Stimulated activated naive CD4-positive, alpha-beta T cell (primary cell): ENCODE measurements around the gene SPATA21.

ENCODE experiments used
- DNase-seq, 6 experiments: peaks; one replicate each; lab custom pipeline; 2025; lab: John Stamatoyannopoulos, UW

Gene SPATA21

DNA sequence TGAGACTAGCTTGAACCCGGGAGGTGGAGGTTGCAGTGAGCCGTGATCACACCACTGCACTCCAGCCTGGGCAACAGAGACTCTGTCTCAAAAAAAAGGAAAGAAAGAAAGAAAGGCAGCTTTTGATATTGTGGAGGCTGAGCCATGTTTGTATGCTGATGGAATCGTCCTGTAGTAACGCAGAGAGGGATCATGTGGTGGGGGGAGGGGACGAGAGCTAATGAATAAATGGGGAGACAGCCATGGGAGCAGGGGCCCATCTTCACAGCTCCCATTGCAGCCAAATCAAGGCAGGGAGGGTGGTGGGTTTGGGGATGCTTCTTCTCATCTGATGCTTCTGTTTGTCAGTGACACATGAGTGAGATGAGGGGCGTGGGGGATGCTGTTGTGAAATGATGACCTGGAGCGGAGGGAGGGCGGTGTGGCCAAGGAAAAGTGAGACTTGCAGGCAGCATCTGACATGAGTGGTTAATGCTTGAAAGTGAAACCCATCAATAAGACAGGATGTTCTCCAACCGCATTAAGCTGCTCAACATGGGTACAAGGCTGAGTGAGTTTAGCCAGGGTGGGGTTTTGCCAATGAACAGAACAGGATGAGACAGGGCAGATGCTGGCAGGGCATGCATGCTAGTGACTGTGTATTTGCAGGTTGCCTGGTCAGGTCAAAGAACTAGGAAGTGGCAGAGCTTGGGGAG, 16.7 kb downstream of the SPATA21 start:
- peak in 3 of 6 experiments; percentile 52 to 65 (median 56) for DNase-seq

GRCh38 chr1:16418823-16419425, 18.3 kb downstream of the SPATA21 start:
- DNase-seq = no peak

- DNase-seq = no peak
Measured at GRCh38 chr1:16413191-16413590, 24.0 kb downstream of the SPATA21 start.

- DNase-seq = no peak
Measured at GRCh38 chr1:16410803-16411202, 26.4 kb downstream of the SPATA21 start.

- no peak for DNase-seq
Measured at GRCh38 chr1:16409536-16410152, 27.6 kb downstream of the SPATA21 start.

DNA sequence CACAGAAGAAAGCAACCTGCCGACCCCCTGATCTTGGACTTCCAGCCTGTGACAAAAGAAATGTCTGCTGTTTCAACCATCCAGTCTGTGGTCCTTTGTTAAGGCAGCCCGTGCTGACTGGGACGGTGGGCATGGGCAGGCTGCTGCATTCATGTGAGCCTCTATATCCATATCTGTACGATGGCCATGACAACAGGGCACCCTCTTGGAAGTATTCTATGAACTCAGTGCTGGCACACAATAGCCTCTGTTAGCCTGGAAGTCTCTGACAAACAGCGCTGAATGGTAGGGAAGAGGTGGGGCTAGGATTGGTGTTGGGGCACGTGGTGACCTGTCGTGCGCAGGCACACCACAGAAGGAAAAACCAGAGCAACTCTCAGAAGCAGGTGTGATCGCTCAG, 30.4 kb downstream of the SPATA21 start:
- DNase-seq = no peak

DNA sequence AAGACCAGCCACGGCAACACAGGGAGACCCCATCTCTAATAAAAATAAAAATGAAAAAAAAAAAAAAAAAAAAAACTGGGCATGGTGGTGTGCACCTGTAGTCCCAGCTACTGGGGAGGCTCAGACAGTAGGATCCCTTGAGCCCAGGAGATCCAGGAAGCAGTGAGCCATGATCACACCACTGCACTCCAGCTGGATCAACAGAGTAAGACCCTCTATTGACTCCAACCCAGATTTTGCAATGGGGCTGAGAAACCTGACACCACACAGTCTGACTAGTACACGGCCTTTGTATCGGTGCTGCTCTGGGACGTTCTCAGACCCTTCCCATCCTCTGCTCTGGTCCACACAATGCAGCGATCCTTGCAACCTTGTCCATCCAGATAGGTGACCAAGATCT, 31.8 kb downstream of the SPATA21 start:
- no peak for DNase-seq

DNA sequence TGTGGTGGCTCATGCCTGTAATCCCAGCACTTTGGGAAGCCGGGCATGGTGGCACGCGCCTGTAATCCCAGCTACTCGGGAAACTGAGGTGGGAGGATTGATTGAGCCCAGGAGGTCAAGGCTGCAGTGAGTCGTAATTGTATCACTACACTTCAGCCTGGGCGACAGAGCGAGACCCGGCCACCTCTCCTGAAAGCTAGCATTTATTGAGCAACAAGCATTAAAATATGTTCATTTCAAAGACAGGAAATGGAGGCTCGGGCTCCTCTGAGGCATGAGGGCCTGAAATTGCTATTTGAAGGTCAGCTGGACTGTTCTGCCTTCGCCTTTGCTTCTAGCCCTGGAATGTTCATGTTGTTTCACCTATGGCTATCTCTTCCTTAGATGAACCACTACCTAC, 34.5 kb downstream of the SPATA21 start:
- DNase-seq = no peak

DNA sequence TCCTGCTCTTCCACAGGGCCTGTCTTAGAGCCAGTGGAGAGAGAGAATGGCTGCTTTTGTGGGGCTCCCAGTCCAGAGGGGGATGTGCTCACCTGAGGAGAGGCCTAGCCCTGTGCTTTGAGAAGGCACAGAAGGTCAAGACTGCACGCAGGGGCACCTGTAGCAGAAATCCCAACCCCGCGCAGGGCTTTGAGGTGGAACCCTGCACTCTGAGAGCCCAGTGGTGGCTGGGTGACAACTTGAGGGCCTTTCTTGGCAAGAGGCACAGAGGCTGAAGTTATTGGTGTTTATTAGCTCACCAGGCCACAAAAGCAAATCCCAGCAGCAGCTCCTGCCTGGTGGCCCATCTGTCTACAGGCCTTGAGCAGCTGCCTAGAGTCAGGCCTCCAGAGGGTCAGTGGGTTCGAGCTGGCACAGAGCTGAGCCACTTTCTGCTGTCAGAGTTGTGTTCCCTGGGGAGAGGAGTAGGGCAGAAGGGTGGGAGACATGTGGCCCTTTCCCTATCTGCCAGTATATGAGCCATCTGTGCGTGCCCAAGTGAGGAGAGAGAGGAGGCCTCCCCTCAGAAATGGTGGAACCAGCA, 38.8 kb downstream of the SPATA21 start:
- DNase-seq = no peak

DNA sequence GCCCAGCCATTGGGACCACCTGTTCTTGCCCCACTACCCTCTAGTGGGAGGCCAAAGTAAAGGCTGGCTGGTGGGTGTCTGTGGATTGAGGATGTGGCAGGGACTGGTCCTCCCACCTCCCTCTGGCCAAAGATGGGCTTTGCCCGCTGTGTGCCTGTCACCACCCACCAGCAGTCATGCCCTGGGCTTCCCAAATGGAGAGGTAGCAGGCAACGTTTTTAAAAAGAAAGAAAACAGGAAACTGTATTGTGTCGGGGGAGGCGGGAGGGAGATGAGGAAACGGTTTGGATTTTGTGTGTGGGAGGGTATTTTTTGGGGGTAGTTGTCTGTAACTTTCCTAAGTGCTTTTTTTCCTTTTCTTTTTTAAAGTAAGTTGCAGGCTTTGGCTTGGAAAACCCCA, 40.1 kb downstream of the SPATA21 start:
- DNase-seq = no peak

DNA sequence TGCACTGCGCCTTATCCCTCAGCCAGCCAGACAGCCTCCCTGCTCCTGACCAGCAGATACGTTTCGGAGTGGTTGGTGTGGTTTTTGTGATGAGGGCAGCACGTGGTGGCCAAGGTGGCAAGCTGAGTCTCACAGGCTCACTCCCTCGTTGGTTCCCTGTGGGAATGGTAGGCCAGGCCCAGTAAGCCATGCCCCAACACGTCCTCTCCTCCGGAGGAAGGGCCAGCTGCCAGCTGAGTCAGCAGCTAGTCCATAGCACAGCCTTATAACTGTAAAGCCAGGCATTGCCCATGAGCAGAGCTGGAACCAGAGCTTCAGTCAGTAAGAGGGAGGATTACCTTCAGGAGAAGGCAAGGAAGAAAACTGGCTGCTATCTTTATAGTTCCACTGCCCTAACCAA, 40.6 kb downstream of the SPATA21 start:
- DNase-seq = no peak

- DNase-seq = no peak
Measured at GRCh38 chr1:16394977-16395376, 42.2 kb downstream of the SPATA21 start.

DNA sequence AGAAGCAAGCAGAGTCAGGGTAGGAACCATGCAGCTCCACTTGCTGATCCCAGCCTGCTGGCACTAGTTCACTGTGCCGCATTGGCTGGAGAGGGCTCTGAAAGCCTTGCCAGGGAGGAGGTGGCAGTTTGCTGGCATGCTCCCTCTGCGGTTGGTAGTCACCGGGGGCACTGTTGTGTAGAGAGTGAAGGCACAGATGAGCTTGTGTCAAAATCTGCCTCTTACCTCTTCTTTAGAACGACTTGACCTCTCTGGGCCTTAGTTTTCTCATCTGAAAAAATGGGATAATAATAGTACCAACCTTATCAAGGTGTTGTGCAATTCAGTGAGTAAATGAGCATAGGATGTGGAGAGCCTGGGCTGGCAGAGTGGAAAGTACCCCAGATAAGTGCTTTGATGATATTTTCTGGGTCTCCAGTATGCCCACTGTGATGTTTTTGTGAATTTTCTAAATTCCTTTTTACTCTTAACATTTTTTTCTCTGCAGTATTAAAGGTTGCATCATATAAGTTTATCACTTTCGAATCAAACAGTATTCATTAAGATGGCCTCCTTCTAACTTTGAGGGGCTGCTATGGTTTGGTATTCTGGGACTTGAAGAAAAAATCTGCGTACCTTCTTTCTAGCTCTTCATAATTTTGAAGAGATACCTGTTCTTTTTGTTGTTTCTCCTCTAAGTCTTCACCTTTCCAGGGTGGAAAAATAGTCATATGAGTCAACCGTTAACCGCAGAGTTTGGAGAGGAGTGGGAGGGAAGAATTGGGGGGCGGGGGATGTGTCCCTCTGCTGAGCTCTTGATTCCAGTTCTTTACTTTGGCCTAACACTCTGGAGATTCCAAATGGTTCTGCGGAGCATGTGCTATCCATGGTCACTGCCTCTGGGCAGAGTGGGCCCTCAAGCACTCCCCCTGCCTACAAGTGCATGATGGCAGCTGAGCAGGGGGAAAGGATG, 43.4 kb downstream of the SPATA21 start:
- no peak for DNase-seq

GRCh38 chr1:16392740-16393569, 44.3 kb downstream of the SPATA21 start:
- no peak for DNase-seq

DNA sequence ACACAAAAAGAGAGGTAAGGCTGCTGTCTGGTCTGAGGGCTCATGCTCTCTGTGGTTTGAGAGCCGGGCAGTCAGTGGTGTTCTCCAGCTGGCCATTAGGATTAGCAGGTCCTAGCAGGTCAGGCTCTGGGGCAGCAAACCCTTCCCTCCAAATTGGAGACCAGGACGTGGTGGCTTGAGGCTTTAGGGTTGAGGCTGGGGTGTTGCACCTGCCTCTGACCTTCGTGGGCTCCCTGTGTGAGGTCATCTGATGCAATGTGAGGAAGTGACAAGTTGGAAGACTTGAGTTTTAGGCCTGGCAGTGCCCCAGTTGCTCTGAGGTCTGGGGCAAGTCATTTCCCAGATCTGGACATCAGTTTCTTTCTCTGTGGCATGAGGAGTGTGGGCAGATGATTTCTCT, 45.8 kb downstream of the SPATA21 start:
- DNase-seq = no peak

- DNase-seq = no peak
Measured at GRCh38 chr1:16387201-16388188, 49.7 kb downstream of the SPATA21 start.

DNA sequence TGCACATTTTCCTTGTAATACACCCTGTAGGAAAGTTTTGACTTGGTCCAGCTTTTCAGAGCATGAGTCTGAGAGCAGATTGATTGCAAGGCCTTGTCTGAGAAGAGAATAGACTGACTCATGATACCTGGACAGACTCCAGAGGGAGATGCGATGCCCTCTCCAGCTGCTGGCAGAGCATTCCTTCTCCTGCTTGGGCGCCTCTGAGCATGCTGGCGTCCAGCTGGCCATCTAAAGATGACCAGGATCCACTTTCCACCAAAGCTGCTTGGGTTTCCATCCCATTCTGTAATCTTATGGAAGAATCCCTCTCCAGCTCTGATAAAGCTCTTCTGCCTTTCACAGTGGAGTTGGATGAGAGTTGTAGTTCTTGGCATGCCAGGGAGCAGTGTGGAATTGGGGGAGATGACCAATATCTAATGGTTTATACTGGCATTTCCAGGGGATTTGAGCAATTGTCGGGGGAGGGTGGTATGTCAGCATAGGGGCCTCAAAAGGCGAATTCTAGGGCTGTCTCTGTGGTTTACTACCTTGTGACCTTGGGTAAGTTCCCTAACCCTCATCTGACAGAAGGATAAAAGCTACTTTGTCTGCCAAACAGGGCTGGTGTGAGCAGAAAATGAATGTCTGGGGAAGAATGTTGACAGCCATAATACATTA, 50.6 kb downstream of the SPATA21 start:
- DNase-seq = no peak

DNA sequence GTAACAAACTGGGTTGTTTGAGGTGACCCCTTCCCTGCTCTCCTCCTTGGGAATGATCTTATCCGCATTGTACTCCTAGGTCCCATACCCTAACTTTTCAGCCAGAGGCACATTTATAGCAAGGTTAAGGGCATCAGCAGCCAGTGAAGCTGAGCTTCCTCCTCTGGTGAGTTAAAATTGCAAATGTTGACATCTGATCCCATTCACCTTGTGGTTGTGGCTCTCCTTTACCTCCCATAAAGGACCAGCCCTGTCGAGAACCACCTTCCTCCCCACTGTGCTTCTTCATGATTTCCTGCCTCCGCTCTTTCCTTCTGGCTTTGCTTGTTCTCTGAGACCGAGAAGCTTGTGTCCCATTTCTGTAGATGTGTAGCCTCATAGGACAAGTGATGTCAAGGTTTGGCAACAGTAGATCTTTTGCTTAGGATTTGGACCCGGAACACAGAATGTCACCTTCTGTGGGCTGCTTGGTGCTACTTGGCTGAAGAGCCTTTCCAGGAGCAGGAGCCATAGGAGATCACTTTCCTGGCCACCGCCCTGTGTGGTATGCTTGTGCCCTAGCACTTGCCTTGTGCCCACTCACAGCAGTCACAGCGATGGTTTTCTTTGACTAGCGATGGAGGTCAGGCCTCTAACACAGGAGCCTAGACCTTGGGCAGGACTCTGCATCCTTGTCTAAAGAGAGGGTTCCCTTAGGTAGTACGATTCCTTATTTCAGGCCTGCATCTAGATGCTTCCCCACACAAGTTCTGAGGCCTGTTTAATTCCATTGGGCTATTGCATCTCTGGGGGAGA, 51.4 kb downstream of the SPATA21 start:
- no peak for DNase-seq
